Measurements from ENCODE around the gene IQGAP1. TPM values are rescaled to one million over a fixed set of nuclear protein-coding genes. Genes with fewer than 3 reads are reported as not detected.
A peak's percentile ranks its signal among the peaks of the same experiment; 100 is the strongest.

Gene IQGAP1
- total RNA-seq, 1 donor from 2014 or later, result 178 TPM

- H3K27ac Mint-ChIP-seq (ENCODE audit: unreplicated experiment), result peak overlapping the region; percentile 88
- H3K36me3 Mint-ChIP-seq (ENCODE audit: unreplicated experiment), result no peaks in the 10 kb centered on the region
- TF ChIP-seq CTCF (IDR thresholded peaks at IDR 0.05), result no peak
- H3K9me3 Mint-ChIP-seq (ENCODE audit: unreplicated experiment), result no peaks in the 10 kb centered on the region
- peaks cover 35% of the 10 kb centered on the region for H3K4me1 Mint-ChIP-seq (ENCODE audit: unreplicated experiment)
- no peaks in the 10 kb centered on the region for H3K27me3 Mint-ChIP-seq (ENCODE audit: unreplicated experiment)
- H3K4me3 Mint-ChIP-seq (ENCODE audit: unreplicated experiment), result peak overlapping the region; percentile 98
- peak; percentile 85 for DNase-seq (ENCODE audit: extremely low spot score, unreplicated experiment)
Measured at GRCh38 chr15:90530250-90531051, 142.4 kb downstream of the IQGAP1 start.

DNA sequence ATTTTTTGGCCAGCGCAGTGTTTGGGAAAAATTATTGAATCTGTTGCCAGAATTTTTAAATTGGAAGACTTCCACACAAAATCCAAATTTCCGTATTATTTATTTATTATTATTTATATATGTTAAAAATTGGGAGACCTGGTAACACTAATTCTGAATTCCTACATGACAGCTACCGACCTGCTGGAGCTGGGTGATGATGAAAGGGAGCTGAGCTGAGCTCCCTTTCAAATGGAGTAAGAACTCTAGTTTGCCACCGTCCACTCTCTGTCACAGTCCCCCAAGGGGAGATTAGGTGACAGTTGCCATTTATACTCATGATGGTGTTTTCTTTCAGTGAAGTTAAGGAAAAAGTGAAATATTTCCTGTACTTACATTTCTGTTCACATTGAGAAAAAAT is 143.1 kb downstream of the IQGAP1 start:
- H3K36me3 Mint-ChIP-seq (ENCODE audit: unreplicated experiment), result no peaks in the 10 kb centered on the region
- DNase-seq (ENCODE audit: extremely low spot score, unreplicated experiment), result no peak
- TF ChIP-seq CTCF (IDR thresholded peaks at IDR 0.05), result no peak
- peak overlapping the region; percentile 98 for H3K4me3 Mint-ChIP-seq (ENCODE audit: unreplicated experiment)
- H3K4me1 Mint-ChIP-seq (ENCODE audit: unreplicated experiment), result peaks cover 37% of the 10 kb centered on the region
- peak overlapping the region; percentile 88 for H3K27ac Mint-ChIP-seq (ENCODE audit: unreplicated experiment)
- no peaks in the 10 kb centered on the region for H3K9me3 Mint-ChIP-seq (ENCODE audit: unreplicated experiment)
- H3K27me3 Mint-ChIP-seq (ENCODE audit: unreplicated experiment), result no peaks in the 10 kb centered on the region

GRCh38 chr15:90535254-90535653 is 147.2 kb downstream of the IQGAP1 start:
- no peak overlapping the region for H3K27ac Mint-ChIP-seq (ENCODE audit: unreplicated experiment)
- H3K36me3 Mint-ChIP-seq (ENCODE audit: unreplicated experiment), result peaks cover 11% of the 10 kb centered on the region
- no peaks in the 10 kb centered on the region for H3K9me3 Mint-ChIP-seq (ENCODE audit: unreplicated experiment)
- no peak overlapping the region for H3K4me3 Mint-ChIP-seq (ENCODE audit: unreplicated experiment)
- peaks cover 48% of the 10 kb centered on the region for H3K4me1 Mint-ChIP-seq (ENCODE audit: unreplicated experiment)
- H3K27me3 Mint-ChIP-seq (ENCODE audit: unreplicated experiment), result no peaks in the 10 kb centered on the region
- DNase-seq (ENCODE audit: extremely low spot score, unreplicated experiment), result no peak
- no peak for TF ChIP-seq CTCF (IDR thresholded peaks at IDR 0.05)

GRCh38 chr15:90539789-90540188 is 151.7 kb downstream of the IQGAP1 start:
- Mint-ChIP-seq H3K9me3 (ENCODE audit: unreplicated experiment) (no peaks in the 10 kb centered on the region), H3K4me3 (ENCODE audit: unreplicated experiment) (no peak overlapping the region), H3K27me3 (ENCODE audit: unreplicated experiment) (no peaks in the 10 kb centered on the region), H3K27ac (ENCODE audit: unreplicated experiment) (no peak overlapping the region), H3K4me1 (ENCODE audit: unreplicated experiment) (peaks cover 20% of the 10 kb centered on the region), H3K36me3 (ENCODE audit: unreplicated experiment) (peaks cover 15% of the 10 kb centered on the region)
- DNase-seq (ENCODE audit: extremely low spot score, unreplicated experiment), result no peak
- no peak for TF ChIP-seq CTCF (IDR thresholded peaks at IDR 0.05)

- TF ChIP-seq CTCF (IDR thresholded peaks at IDR 0.05), result no peak
- Mint-ChIP-seq H3K4me3 (ENCODE audit: unreplicated experiment) (no peak overlapping the region), H3K27me3 (ENCODE audit: unreplicated experiment) (no peaks in the 10 kb centered on the region), H3K4me1 (ENCODE audit: unreplicated experiment) (peaks cover 15% of the 10 kb centered on the region), H3K27ac (ENCODE audit: unreplicated experiment) (no peak overlapping the region), H3K9me3 (ENCODE audit: unreplicated experiment) (no peaks in the 10 kb centered on the region), H3K36me3 (ENCODE audit: unreplicated experiment) (peaks cover 15% of the 10 kb centered on the region)
- DNase-seq (ENCODE audit: extremely low spot score, unreplicated experiment), result no peak
Measured at GRCh38 chr15:90540768-90541167, 152.7 kb downstream of the IQGAP1 start.
